Astrocyte (in vitro differentiated cells and primary cell): Measurements from ENCODE around the gene IL6ST.

Experiments
- EZH2 ChIP-seq: IDR thresholded peaks from 2 replicates; pipeline ENCODE4 v1.6.1; 2012; ENCODE audit warnings: mild to moderate bottlenecking, low read length, inconsistent platforms; ENCODE audit not compliant: insufficient read depth
- TF ChIP-seq, protein P1 (sequence below): IDR thresholded peaks from 2 replicates; pipeline ENCODE4 v1.5.1; 2011; ENCODE audit warnings: low read depth, mild to moderate bottlenecking, inconsistent platforms, low read length, moderate library complexity; ENCODE audit not compliant: insufficient read depth

DNA sequence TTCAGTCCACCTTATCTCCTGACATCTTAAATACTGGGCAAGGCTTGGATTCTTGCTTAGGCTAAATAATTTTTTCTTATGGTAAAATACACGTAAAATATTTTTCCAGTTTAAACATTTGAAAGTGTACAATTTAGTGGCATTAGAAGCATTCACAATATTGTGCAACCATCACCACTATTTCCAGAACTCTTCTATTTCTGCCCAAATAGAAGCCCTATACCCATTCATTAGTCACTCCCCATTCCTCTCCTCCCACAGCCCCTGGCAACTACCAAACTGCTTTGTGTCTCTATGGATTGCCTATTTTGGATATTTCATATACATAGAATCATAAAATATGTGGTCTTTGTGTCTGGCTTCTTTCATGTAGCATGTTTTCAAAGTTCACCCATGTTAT is 86.0 kb downstream of the IL6ST start:
- TF ChIP-seq, protein P1, sequence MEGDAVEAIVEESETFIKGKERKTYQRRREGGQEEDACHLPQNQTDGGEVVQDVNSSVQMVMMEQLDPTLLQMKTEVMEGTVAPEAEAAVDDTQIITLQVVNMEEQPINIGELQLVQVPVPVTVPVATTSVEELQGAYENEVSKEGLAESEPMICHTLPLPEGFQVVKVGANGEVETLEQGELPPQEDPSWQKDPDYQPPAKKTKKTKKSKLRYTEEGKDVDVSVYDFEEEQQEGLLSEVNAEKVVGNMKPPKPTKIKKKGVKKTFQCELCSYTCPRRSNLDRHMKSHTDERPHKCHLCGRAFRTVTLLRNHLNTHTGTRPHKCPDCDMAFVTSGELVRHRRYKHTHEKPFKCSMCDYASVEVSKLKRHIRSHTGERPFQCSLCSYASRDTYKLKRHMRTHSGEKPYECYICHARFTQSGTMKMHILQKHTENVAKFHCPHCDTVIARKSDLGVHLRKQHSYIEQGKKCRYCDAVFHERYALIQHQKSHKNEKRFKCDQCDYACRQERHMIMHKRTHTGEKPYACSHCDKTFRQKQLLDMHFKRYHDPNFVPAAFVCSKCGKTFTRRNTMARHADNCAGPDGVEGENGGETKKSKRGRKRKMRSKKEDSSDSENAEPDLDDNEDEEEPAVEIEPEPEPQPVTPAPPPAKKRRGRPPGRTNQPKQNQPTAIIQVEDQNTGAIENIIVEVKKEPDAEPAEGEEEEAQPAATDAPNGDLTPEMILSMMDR: no peak
- TF ChIP-seq EZH2: no peak
